Stimulated activated CD4-positive, alpha-beta T cell treated with anti-CD3 and anti-CD28 coated beads, TNF-alpha, amount 100 ng/mL, for 4 hours (primary cell): ENCODE results near the gene ZBTB43.

ENCODE experiments used
- DNase-seq, 3 experiments: peaks; one replicate each; pipeline ENCODE4 v3.0.0-alpha.2; 2020; ENCODE audit warnings: low read depth in 3 of 3

Gene ZBTB43

DNA sequence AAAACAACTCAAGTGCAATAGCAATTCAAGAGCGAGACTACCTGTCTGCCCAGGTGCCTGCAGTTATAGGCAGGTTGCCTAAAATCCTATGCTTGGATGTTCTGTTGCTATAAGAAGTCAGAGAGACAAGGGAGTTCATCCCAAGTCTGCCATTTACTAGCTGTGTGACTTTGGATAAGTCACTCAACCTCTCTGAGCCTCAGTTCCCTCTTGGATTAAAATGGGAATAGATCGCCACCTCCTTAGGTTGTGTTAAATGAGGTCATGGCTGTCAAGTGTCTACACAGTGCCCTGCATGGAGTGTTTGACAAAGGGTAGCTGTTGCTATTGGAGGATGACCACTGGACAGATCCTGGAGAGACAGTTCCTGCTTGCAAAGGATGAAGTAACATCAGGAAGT, 54.3 kb downstream of the ZBTB43 start:
- no peak for DNase-seq

DNA sequence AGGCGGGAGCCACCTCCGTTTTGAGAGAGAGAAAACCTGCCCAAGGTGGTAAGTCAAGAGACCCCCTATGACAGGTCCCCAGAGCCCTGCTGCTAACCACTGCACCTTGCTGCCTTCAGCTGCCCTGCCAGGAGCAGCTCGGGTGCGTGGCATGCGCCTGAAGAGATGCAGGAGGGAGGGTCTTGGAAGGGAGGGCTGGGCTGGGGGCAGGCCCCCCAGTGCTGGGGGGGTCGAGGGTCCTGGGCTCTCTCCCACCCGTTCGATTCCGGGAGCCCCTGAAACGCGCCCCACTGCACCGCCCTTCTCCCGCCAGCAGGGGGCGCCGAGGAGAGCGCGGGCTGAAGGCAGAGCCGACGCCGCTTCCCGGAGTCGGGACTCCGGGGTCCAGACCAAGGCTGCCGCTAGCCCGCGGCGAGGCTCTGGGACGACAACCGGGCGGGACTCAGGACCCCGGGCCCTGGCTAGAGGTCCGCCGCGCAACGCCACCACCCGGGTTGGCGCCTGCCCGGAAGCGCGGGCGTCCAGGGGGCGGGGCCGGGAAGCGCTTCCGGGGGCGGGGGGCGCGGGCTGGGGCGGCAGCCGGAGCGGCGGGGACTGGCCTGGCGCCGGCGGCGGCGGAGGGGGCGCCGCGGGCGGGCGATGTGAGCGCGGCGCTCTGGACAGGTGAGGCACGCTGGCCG, 55.4 kb downstream of the ZBTB43 start, which contains the start of gene ZBTB34:
Gene ZBTB34 (plus strand): TSS at position 563 of the 680 bp plus-strand sequence. CDS start 18,761 bp downstream, outside the sequence.
- peak; percentile 51 to 70 (median 63) for DNase-seq

DNA sequence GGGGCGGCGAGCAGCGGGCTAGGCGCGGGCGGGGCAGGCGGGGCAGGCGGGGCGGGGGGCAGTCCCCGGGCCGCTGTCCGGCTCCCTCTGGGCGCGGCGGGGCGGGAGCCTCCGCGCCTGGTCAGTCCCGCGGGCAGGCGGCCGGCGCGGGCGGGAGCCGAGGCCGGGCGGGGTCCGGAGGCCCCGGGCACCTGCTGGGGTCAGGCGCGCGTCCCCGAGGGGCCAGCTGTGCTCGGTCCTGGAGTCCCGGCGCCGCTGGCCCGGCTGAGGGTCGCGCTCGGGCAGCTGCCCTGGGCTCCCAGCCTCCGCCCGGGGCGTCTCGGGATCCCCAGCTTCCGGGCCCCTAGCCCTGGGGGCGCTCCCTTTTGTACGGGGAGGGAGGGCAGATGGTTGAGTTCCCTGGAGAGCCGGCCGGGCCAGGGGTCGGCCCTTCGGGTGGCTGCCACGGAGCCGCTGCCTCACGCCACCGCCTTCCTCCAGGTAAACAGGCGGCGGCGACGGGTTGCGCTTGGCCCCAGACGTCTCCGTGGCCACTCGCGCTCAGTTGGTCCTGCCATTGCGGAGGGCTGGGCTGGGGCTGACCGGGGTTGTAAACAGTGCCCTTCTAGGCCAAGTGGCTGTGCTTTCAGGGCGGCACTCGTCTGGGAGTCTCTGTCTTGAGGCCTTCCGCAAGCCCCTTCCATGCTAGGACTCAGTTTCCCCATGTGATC, 56.1 kb downstream of the ZBTB43 start:
- DNase-seq, result no peak

DNA sequence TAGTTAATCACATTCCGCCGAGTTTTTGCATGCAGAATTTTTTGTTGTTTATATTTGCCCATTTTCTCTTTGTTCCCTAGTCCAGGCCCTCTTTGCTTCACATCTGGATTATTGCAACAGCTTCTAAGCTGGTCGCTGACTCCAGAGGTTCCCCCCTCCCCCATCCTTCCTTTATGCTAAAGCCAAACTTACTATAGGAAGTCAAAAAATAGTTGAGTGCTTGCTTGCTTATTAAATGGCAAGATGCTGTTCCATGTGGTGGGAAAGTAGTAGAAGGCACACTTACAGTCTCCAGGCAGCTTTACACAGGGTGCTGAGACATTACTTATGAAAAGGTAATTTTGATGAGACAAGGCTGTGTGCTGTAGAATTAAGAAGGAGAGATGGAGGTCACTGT, 56.9 kb downstream of the ZBTB43 start:
- no peak for DNase-seq

DNA sequence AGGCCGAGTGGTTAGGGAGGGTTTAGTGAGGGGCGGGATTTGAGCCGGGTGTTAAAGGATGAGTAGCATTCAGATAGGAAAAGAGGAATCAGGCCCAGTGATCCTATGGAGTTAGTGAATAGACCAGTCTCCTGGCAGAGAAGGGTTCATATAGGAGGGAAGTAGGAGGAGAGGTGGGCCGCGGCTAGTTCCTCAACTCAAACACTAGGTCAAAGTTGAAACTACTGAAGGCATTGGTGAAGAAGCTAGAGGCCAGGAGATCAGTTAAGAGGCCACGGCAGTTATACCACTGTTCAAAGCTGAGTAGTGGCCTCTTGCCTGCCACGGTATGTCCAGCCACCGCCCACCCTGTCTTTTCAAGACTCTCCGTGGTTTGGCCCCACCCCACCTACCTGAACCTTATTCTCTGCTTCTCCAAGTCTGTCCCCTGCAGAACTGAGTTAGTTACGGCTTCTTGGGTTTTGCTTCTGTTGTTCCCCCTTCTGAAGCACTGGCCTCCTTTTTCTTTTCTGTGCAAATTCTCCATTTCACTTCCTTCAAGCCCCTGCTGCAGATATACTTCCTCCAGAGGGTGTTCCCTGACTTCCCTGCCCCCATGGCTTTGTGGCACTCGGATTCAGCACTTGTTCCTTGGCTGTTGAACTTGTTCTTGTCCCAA, 57.4 kb downstream of the ZBTB43 start:
- DNase-seq, result no peak

DNA sequence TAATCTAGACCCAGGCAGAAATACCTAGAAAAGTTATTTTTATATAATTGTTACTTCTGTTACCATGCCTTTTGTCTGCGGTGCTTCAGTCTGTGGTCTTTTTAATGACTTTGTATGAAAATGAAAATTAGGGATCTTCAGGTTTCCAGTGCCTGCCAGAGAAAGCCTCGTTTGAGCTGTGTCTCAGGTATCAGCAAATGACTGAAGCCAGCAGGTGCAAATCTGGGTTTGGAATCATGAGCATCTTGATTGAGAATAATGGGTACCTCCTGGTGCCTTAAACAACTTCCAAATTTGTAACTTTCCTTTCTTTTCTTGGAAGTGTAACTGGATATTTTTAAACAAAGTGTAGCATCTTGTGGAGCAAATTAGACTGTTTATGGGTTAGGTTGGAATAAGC, 59.9 kb downstream of the ZBTB43 start:
- DNase-seq, result no peak

DNA sequence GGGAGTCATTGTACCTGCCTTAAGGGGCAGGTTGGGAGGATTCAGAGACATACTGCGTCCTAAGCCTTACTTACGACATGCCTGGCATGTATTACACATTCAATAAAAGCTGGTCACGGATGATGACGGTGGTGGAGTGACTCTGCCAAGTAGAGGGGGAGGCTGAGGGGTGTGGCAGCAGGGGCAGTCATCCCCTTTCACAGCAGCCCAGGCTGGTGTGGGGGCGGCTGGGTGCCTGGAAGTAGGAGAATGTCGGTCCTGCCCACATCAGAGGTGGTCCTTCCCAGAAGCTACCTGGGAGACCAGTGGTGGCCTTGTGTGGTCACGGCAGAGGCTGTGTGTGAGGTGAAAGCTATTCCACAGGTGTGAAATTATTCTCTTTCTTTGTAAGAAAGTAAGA, 64.5 kb downstream of the ZBTB43 start:
- DNase-seq, result no peak

DNA sequence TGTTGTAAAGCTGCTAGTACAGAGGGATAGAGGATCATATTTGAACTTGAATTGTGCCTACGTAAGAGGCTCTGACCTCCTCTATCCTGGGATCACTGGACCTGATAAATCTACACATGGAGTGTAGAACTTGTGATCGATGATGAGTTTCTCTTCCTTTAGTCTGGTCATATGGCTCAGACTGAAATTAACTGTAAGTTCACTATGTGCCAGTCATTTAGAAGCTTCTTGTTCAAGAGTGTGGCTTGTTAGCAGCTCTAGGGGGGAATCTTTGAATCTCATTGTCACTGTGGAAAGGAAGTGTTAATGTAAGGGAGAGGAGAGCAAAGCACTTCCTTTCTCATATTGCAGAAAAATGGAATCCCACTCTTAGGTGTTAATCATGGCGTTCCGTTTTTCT, 67.7 kb downstream of the ZBTB43 start:
- no peak for DNase-seq

DNA sequence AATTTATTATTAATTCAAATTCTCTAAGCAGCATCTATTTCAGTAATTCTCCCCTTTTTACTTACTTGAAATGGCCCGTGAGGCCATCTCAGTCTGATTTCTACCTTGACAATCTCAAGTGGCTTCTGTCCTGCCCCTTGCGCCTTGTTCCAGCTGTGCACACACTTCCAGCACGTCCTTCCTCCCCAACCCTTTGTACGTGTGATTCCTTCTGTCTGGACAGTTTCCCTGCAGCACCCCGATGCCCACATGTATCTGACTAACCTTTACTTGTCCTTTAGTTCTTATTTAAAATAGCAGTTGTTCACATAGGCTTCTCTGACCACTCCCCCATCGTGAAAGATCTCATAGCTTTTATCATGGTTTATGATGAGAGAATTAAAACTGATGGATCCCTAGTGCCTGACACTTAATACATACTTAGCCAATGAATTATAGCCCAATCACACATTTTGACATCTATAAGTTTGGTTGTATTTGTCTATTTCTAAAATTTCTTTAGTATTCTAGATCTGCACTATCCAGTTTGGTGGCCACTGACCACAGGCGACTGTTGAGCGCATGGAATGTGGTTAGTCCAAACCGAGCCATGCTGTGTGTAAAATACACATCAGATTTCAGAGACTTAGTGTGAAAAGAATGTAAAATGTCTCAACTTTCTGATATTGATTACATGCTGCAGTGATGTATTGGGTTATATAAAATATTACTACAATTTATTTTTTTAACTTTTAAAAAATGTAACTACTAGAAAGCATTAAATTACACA, 69.9 kb downstream of the ZBTB43 start:
- no peak for DNase-seq

DNA sequence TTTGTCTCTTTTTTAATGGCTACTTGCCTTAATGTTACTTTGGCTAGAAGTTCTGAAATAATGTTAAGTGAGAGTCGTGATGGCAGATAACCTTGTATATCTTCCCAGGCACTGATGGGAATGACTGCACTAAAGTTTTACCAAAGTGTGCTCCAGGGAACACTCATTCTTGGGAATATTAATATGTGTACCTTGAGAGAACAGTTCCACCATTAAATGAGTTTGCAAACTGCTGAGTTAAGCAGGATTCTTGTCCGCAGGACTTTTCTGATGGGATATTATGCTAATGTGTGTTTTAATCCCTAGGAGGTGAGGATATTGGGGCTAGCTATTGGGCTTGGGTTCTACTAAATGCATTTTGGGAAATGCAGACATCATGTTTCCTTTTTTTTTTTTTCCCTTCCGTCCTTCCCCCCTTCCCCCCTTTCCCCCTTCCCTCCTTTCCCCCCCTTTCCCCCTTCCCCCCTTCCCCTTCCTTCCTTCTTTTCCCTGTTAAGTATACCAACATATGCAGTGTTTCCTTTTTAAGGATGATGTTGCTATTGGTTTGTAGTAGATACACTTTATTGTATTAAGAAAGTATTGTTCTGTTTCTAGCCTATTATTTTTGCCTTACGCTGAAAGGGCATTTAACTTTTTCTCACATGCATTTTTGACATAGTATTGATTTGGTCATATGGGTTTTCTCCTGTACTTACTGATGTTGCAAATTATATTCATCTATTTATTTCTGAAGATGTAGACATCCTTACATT, 71.1 kb downstream of the ZBTB43 start:
- no peak for DNase-seq

DNA sequence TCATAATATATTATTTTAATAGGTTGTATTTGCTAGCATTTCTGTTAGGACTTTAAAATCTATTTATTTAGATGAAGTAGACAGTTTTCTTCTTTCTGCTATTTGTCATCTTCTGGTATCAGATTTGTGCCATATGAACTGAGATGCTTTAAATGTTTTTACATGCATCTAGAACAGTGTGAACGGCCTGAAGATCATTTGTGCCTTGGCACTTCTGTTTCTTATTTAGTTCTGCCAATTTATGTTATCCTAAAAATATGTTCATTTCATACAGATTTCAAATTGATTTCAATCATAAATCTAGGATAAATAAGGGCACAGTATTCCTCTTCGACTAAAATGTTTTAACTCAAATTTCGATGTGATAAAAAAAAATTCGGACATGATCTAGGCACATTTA, 71.7 kb downstream of the ZBTB43 start:
- DNase-seq, result no peak

DNA sequence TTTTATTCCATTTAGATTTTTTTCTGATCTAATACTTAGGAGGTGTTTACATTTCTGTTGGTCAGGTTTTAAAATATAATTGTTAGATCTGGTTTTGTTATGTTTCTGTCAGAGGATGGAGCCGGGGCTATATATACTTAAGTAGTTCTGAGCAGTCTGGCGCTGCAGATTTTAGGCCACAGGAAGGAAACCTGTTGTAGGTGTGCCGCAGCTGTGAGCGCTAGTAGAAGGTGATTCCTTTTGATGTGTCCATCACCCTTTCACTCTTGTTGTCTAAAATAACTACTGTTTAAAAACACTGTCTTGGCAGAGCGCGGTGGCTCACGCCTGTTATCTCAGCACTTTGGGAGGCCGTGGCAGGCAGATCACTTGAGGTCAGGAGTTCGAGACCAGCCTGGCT, 72.6 kb downstream of the ZBTB43 start:
- no peak for DNase-seq

DNA sequence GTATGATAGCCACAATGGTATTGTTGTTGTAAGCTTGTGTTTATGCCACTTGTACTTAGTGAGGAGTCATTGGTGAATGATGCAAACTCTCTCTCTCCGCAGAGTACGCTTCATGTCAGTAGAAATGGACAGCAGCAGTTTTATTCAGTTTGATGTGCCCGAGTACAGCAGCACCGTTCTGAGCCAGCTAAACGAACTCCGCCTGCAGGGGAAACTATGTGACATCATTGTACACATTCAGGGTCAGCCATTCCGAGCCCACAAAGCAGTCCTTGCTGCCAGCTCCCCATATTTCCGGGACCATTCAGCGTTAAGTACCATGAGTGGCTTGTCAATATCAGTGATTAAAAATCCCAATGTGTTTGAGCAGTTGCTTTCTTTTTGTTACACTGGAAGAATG, 74.4 kb downstream of the ZBTB43 start:
- DNase-seq, result no peak

DNA sequence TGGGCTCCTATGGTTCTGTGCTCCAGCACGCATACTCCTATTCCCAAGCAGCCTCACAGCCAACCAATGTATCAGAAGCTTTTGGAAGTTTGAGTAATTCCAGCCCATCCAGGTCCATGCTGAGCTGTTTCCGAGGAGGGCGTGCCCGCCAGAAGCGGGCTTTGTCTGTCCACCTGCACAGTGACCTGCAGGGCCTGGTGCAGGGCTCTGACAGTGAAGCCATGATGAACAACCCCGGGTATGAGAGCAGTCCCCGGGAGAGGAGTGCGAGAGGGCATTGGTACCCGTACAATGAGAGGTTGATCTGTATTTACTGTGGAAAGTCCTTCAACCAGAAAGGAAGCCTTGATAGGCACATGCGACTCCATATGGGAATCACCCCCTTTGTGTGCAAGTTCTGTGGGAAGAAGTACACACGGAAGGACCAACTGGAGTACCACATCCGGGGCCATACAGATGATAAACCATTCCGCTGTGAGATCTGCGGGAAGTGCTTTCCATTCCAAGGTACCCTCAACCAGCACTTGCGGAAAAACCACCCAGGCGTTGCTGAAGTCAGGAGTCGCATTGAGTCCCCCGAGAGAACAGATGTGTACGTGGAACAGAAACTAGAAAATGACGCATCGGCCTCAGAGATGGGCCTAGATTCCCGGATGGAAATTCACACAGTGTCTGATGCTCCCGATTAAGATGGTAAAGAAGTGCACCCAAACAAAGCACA, 75.5 kb downstream of the ZBTB43 start:
- DNase-seq, result no peak

DNA sequence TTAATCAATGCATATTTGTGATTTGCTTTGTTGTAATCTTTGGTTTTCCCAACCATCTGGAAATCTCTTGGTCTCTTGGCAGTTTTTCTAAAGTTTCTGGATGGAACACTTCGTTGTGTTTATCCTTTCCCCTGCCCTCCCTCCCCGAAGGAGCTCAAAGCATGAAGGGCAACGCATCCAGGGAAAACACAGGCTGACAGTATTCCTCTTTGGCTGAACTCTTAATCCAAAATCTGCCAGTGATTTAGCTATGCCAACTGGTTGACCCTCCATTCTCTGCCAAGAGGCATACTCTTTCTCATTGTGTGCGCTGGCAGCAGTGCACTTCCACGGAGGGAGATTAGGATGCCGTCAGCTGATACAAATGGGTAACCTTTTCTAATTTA, 76.1 kb downstream of the ZBTB43 start:
- no peak for DNase-seq

DNA sequence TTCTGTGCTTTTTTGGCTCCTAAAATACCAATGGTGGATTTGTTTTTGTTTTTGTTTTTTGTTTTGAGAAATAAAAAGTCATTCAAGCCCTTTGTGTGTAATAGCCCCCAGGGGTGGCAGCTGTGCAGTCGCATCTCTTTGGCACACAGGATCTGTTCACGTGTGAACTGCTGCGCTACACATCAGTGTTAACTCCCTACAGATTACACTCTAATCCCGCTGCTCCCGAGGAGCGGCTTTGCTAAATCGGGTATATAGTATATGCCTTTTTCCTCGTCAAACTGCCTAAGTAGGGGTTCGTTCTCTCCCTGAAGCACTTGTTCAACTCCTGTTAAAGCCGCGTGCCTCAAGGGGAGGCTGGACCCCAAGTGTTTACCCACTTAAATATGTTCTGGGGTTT, 77.9 kb downstream of the ZBTB43 start:
- DNase-seq, result no peak

DNA sequence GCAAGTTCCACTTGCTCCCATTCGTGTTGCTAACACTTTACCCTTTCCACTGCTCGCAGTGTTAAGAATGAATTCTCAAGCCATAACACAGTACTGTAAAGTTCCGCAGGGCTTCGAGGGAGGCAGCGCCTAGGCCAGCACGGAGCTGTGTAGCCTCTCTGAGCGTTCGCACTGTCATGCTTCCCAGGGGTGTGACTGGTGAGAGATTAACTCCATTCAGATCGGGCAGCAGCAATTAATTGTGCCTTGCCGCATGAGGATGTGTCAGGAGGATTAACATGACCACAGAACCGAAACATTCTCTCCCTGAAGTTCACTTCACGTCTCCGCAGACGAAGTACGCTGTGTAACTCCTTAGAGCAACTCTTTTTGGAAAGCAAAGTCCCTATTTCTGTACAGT, 78.8 kb downstream of the ZBTB43 start:
- DNase-seq, result no peak

DNA sequence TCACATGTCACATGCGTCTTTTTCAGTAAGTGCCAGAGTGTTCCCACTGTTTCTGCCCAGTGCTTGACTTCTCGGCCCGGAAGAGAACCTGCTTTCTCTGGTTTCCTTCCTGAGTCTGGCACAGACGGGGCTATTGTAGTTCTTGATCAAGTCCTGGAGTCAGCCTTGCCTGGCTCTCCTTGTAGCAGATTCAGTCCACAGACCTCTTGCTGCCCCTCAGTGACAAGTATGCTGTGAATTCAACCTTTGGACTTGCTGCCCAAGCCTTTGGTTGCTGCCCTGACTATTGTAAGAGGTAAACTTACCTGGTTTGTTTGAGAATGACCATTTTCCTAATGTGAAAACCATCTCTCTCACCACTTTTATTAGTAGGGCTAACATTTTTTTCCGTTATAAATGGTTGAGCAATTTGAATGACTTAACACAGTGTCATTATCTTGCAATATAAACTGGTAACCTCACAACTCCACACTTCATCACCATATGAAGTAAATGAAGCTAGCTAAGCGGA, 80.3 kb downstream of the ZBTB43 start:
- no peak for DNase-seq

DNA sequence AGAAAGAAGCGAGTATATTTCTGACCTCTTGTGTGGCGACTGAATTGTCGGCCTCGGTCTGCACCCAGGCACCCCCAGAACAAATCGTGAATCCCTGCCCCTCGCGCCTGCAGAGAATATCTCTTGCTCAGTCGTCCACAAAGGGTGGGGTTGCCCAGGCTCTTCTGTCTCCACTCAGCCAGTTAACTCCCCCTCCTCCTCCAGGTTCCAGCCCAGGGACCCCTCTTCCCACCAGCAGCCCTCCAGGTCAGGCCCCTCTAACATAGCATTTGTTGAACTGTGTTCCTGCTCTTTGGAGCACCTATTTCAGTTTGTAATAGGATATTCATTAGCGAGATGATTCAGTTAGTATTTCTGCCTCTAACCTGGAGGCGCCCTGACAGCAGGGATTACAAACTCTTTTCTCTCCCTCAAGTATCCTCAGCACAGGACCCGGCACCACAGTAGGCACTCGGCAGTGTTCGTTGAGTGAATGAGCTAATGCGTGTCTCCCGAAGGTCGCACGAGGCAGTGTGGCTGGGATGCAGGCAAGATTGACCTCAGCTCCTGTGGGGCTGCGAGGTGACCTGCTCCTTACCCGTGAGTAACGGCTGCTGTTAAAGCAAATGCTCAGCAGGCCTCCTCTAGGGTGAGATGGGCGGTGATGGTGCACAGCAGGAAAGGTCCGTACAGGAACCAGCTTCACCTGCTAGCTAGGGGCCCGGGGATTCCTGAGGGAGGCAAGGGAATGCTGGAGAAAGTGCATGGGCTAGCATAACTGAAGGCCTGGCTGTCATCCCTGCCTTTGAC, 81.4 kb downstream of the ZBTB43 start:
- no peak for DNase-seq

DNA sequence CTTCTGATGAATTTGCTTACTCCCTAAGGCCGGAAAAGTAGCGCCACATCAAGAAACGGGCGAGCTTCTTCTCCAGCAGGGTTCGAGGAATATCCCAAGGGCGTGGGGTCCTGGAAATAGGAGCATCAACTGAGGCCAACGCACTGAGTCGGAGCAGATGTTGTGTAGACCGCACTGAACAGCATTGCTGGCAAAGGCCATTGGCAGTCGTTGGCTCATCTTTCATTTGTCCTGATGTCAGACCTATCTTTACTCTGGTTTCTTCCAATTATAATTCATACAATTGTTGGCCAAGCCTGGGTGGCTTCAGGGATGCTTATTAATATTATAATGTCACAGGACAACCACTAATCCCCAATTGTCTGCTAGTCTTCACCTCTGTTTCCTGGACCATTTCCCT, 82.1 kb downstream of the ZBTB43 start:
- no peak for DNase-seq
